ENCODE results near the gene ANKRD60. TPM values are rescaled to one million over a fixed set of nuclear protein-coding genes. Genes with fewer than 3 reads are reported as not detected.
A peak's percentile ranks its signal among the peaks of the same experiment; 100 is the strongest.

The ANKRD60 gene
- total and polyA plus RNA-seq, 2 of the 4 experiments (the other 2 are of a cell fraction): not detected

GRCh38 chr20:58179432-58180099 is 48.9 kb downstream of the ANKRD60 start:
- intact Hi-C loops (cut with micrococcal nuclease): loop anchor here (1.0 to 5.0 kb wide), 4 partner anchors 92 to 582 kb away; no protein-coding TSS in a partner anchor
- ATAC-seq (ENCODE audit: low read depth) (peak; percentile 98), DNase-seq (no peak)
- Histone ChIP-seq H3K14ac (replicated peaks; ENCODE audit: low read depth, low read length) (no peak overlapping the region), H4K91ac (ENCODE audit: insufficient read depth, low read depth, low read length) (no peak overlapping the region), H3K9me3 (ENCODE audit: control insufficient read depth, insufficient read depth, low read length) (peaks cover 5% of the 10 kb centered on the region), H3K56ac (ENCODE audit: extremely low read depth, insufficient read depth, low read length) (no peak overlapping the region), H2BK15ac (ENCODE audit: low read depth, low read length) (no peak overlapping the region), H2AFZ (replicated peaks; ENCODE audit: low read length, poor library complexity) (peak overlapping the region; percentile 93), H3K9me1 (ENCODE audit: insufficient read depth, low read length) (no peaks in the 10 kb centered on the region), H3K36me3 (ENCODE audit: control insufficient read depth, insufficient read depth, low read length) (no peaks in the 10 kb centered on the region), H2BK20ac (ENCODE audit: low read depth, low read length) (no peak overlapping the region), H3K4ac (ENCODE audit: low read depth, low read length) (no peak overlapping the region), H2BK120ac (ENCODE audit: low read depth, low read length) (no peak overlapping the region), H3K4me2 (ENCODE audit: low read depth, low read length) (peak overlapping the region; percentile 90), H3K27me3 (ENCODE audit: control insufficient read depth, insufficient read depth, low read length) (peaks cover 32% of the 10 kb centered on the region), H3K23ac (ENCODE audit: low read depth, low read length) (no peak overlapping the region), H2BK5ac (ENCODE audit: low read depth, low read length, poor library complexity, severe bottlenecking) (no peak overlapping the region), H4K20me1 (ENCODE audit: insufficient read depth, low read length) (no peaks in the 10 kb centered on the region), H3K9ac (ENCODE audit: low read depth, low read length) (no peak overlapping the region), H4K5ac (ENCODE audit: low read depth, low read length) (no peak overlapping the region), H3K79me1 (ENCODE audit: low read depth in 1 of 2, low read length in 2 of 2) (no peaks in the 10 kb centered on the region), H4K8ac (ENCODE audit: low read depth in 2 of 2, low read length in 2 of 2) (no peak overlapping the region), H2AK5ac (ENCODE audit: low read depth, low read length) (no peak overlapping the region), H3K18ac (ENCODE audit: low read depth, low read length) (no peak overlapping the region), H3K27ac (ENCODE audit: insufficient read depth, low read length) (no peak overlapping the region), H2AK9ac (replicated peaks; ENCODE audit: low read depth, low read length, poor library complexity) (peak overlapping the region; percentile 77), H3K4me3 (ENCODE audit: insufficient read depth, low read depth, low read length) (peak overlapping the region; percentile 25; the same call in 1 of the 2 replicates), H3K4me1 (ENCODE audit: control insufficient read depth, insufficient read depth, low read length) (peaks cover 2% of the 10 kb centered on the region; the same call in 1 of the 2 replicates)
- no TSS peak for BruUV-seq (replicated peaks)
- WGBS, 2 experiments (ENCODE audit: extremely low coverage in 2 of 2, insufficient read length in 1 of 2): 0% methylated on average over 21 of the region's 46 CpGs; no CpG with 5 or more reads in 1 of the 2 experiments
- in situ Hi-C loops (cut with MboI; ENCODE audit: low sequenced_read_pairs): loop anchor here (10.0 kb wide), 1 partner anchor 575 kb away; no protein-coding TSS in a partner anchor
- ChIA-PET CTCF (interaction anchor here (0.6 to 1.9 kb wide), 5 partner anchors 10 to 579 kb away, joined by 3 to 6 read pairs (median 3); no protein-coding TSS in a partner anchor), POLR2A (ENCODE audit: unreplicated experiment) (no interaction called here)
- dilution Hi-C loops (cut with HindIII; ENCODE audit: low sequenced_read_pairs, unreplicated experiment): no loop called here
- TF ChIP-seq ELK1 (IDR thresholded peaks at IDR 0.05; ENCODE audit: borderline replicate concordance, low read depth, low read length) (no peak), CEBPB (IDR thresholded peaks at IDR 0.05; ENCODE audit: low read depth, low read length) (no peak), NFE2L2 (IDR thresholded peaks at IDR 0.05; ENCODE audit: low read depth, low read length) (no peak), MXI1 (IDR thresholded peaks at IDR 0.05; ENCODE audit: borderline replicate concordance, low read depth, low read length) (no peak), FOS (IDR thresholded peaks at IDR 0.05; ENCODE audit: low read depth, low read length) (no peak), CTCF (conservative IDR thresholded peaks at IDR 0.05; ENCODE audit: low read depth, low read length) (peak; percentile 88), RFX5 (IDR thresholded peaks at IDR 0.05; ENCODE audit: low read depth, low read length) (no peak), CHD1 (IDR thresholded peaks at IDR 0.05; ENCODE audit: low read depth, low read length) (no peak), MAZ (IDR thresholded peaks at IDR 0.05; ENCODE audit: borderline replicate concordance, low read depth, low read length) (no peak), RAD21 (IDR thresholded peaks at IDR 0.05; ENCODE audit: low read length) (peak; percentile 81), RCOR1 (IDR thresholded peaks at IDR 0.05; ENCODE audit: insufficient replicate concordance, low read length) (no peak), USF2 (IDR thresholded peaks at IDR 0.05; ENCODE audit: low read depth, low read length) (no peak), MAFK (IDR thresholded peaks at IDR 0.05; ENCODE audit: low read depth, low read length) (no peak), POLR2A (IDR thresholded peaks at IDR 0.05; ENCODE audit: low read depth, low read length) (no peak), SMC3 (IDR thresholded peaks at IDR 0.05; ENCODE audit: low read depth, low read length) (peak; percentile 65)

Measured in IMR-90 (cell line).